GM23248 (cell line): ENCODE measurements around the gene DUSP15.

ENCODE experiments used
- EZH2 ChIP-seq: fragments of 200-600 bp; sonication (generic); IDR thresholded peaks from 2 replicates; pipeline ENCODE4 v1.6.1; 2018; ENCODE audit warnings: antibody characterized with exemption, mild to moderate bottlenecking; ENCODE audit not compliant: insufficient read depth, poor library complexity, severe bottlenecking
- EZH2phosphoT487 ChIP-seq: fragments of 200-600 bp; sonication (generic); IDR thresholded peaks from 2 replicates; pipeline ENCODE4 v1.6.1; 2018; ENCODE audit warnings: antibody characterized with exemption, moderate library complexity, mild to moderate bottlenecking, low read depth; ENCODE audit not compliant: insufficient read depth

DNA sequence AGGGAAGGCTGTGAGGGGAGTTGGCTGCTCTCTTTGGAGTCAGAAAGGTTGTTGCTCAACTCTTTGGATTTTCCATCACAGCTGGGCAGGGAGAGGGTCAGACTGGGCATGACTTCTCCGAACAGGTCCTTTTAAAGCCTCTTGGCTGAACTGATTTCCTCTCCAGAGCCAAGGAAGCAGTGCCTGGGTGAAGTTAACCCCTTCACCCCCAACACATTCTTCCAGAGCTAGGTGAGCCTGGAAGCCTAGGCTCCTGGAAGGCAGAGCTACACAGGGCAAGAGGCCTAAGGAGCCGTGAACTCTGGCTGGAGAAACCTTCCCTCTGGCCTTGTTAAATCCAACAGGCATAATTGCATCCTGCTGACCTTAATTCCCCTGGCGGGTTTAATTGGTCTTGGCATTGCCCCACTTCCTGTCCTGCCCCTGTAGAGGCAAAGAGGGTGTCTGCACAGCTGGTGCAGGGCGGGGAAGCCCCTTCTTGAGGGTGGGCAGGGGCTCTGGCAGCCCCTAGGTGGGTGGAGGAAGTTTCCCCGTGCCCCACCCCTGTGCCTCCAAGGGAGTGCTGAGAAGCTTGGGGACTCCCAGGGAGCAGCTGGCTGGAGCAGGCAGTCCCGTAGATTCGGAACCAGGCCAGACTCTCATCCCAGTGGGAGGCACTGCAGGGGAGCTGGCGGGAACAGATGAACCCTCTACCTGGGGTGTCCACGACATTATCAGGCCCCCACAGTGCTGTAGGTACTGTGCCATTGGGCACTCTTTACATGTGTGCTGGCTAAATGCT lies 54.7 kb downstream of the DUSP15 start:
- TF ChIP-seq EZH2 (no peak), EZH2phosphoT487 (no peak)
